Right hindlimb (tissue), 1 donor: ENCODE results near the gene MB.

ENCODE experiments used
- DNase-seq: peaks from one replicate; pipeline ENCODE4 v3.0.0-alpha.2; 2018

MB gene

DNA sequence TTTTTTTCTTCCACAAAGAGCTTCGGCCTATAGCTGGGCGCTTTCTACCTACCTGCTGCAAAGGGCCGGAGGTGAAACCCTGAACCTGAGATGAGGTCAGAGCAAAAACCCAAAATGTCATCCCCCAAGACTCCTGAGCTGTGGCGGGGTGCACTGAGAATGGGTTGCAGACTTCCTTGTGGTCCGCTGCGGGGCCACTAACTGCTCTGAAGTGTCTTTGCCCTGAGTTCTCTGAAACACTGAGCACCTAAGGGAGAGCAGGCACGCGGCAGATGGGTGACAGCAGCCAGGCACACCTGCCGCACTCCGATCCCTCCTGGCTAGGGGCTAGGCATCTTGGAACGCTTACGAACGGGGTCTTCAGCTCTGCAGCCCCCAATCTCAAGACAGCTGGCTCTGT, 47.2 kb downstream of the MB start:
- DNase-seq: no peak

DNA sequence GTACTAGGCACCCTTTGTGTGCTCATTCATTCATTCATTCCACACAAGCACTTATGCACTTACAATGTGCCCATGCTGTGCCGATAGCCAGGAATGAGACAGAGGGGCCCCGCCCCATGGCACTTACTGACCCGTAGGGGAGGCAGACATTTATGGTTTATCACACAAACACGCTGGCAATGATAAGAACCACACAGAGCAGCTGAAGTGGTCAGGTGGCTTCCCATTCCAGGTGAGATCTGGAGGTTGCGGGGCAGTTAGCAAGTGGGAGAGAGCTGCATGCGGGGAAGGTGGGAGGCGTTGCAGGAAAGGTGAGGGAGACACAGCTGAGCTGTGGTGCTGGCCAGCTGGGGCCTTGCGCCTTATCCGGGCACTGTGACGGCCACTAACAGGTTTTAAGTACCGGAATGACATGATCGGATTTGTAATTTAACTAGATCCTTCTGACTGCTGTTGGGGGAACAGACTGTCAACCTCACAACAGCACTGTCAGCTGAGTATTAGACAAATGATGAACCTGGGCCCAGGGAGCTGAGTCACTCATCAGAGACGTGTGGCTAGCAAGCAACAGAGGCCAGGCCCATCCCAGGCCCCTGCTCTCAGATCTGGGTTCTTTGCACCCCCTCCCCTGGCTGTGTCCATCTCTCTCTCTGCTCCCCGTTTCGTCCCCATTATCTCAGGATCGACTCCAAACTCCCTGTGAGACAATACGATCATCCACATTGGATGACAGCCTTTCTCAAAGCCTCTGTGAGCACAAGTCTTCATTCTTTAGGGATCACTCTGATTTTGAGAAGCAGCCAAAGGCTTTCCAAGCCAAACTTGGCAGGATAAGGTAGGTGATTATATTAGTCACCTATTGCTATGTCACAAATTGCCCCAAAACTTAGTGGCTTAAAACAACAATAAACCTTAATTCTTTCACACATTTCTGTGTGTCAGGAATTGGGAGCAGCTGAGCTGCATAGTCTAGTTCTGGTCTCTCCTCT, 48.1 kb downstream of the MB start:
- no peak for DNase-seq

GRCh38 chr22:35567351-35568141, 49.6 kb downstream of the MB start:
- DNase-seq: no peak

DNA sequence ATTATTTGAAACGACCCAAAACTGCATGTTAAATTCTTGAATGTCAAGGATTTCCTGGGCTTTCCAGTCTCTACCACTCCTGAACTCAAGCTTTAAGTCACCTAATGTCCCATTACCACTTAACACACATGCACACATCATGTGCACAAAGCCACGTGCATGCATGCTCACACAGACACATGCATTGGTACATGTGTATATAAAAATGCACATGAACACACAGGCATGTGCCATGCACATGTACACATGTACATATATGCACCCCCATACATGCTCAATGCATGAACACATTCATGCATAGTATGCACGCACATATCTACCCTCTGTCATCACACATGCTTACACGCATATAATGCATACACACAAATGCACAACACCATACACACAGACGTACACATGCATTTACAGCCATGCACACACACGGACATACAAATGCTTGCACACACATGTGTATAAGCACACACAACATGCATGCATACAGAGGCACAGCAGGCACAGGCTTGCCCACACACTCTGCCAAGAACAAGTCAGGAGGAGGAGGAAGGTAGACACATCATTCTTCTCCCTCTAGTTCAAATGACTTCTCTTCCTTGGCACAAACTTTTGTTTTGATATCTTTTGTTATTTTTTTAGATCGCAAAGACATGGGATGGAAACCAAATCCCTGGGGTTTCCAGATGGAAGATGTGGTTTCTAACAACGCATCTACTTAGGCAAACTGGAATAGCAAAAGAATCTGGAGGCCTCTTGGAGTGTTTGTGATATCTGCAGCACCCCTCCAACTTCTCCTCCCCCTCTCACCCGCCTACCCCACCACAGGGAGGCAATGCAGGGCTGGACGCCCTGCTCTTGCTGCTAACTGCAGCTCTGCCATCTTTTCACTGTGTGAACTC, 51.9 kb downstream of the MB start:
- no peak for DNase-seq

DNA sequence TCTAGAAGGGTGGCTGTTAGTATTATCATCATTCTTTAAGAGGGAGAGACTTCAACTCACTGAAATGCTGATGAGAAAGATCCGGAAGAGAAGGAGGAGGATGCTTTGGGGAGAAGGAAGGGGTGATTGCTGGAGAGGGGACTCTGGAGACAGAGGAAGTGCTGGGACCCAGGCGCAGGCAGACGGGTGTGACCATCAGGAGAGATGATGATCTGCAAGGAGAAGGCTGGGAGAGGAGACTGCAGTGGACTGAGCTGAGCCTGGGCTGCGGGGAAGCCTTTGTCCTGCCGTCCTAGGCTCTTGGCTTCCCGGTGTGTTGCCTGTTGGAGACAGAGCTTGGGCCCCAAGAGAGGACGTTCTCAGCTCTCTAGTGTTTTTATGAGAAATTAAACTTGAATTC, 53.9 kb downstream of the MB start:
- DNase-seq: no peak

DNA sequence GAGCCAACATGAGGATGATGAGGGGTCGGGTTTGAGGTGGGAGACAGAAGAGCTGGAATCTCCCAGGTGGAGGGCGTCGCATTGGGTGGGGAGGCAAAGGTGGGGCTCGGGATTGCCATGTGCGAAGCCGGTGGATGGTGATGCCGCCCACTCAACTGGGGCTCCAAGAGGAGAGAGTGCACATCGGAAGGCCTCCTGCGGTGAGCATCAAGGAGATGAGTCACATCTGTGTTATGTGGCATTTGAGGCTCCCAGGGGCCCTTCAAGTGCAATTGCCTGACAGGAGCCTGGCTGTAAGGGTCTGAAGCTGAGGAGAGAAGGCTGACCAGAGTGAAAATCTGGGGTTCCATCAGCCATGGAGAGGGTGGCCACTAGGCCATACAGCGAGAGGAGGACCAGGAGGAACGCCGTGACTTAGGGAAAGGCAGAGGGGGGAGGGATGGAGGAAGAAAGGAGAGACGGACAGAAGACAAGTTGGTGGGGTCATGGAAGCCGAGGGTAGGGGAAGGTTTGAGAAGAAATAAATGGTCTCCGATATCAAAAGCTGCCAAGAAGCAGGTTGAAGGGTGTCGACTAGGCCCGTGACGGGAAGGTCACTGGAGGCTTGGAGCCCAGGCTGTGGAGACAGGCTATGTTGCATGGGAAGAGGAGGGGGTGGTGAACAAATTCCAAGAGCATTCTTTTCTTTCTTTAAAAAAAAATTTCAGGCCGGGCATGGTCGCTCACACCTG, 55.2 kb downstream of the MB start:
- DNase-seq: no peak

- no peak for DNase-seq
Observed at GRCh38 chr22:35560824-35561223, 56.3 kb downstream of the MB start.

DNA sequence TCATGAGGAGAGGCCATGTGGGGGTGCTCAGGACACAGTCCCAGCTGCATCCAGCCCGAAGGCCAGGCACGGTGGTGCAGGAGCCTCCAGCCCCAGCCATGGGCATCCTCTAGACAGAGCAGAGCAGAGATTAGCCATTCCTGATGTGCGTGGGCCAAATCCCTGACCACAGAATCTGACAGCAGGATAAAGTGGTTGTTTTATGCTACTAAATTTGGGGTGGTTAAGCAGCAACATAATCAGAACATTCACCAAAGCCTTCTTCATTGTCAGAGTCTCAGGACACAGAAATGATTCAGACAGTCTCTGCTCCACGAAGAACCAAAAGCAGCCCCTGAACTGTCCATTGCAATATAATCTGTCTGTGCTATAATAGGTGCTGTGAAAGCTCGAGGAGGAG, 56.8 kb downstream of the MB start:
- DNase-seq: no peak

DNA sequence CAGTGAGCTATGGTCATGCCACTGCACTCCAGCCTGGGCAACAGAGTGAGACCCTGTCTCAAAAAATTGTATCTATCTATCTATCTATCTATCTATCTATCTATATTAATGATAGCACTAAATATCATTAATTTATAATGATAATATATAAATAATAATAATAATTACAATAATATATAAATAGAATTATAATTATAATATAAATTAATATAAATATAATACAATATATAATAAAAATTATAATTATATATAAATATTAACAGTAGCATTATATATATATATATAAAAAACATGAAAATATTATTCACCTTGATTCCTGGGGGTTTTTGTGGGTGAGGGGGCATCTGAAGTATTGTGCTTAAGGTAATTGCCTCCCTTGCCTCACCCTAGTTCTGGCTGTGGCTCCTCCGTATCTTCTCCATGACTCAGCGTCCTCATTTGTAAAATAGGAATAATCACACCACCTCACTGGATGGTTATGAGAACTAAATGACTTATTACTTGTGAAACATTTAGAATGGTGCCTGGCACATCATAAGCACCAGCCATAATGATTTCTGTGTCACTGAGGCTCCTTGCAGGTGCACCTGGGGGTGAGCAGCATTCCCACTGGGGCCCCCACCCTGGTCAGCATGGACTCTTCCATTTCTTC, 57.6 kb downstream of the MB start:
- DNase-seq: no peak

DNA sequence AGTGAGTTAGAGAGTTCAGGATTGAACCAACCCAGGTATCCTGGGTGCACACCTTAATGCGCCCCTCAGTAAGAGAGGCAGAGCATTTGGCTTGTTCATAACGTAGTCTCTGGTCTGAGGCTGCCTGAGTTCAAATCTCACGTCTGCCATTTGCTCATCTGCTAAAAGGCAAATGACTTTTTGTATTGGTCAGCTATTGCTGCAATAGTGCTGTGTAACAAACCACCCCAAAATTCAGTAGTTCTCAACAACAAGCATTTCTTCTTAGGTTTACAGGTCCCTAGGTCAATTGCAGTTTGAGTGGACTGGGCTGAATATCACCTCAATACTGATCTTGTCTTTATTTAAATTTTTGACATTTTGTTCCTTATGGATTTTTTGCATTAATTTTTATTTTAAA, 58.4 kb downstream of the MB start:
- DNase-seq: no peak

GRCh38 chr22:35558031-35558430, 59.1 kb downstream of the MB start:
- no peak for DNase-seq
